Measurements from ENCODE around the gene KCNC4. TPM values are rescaled to one million over a fixed set of nuclear protein-coding genes. Genes with fewer than 3 reads are reported as not detected.

The KCNC4 gene
- total and polyA plus RNA-seq, 12 donors: 1.1 to 14.4 (median 9.3) TPM

DNA sequence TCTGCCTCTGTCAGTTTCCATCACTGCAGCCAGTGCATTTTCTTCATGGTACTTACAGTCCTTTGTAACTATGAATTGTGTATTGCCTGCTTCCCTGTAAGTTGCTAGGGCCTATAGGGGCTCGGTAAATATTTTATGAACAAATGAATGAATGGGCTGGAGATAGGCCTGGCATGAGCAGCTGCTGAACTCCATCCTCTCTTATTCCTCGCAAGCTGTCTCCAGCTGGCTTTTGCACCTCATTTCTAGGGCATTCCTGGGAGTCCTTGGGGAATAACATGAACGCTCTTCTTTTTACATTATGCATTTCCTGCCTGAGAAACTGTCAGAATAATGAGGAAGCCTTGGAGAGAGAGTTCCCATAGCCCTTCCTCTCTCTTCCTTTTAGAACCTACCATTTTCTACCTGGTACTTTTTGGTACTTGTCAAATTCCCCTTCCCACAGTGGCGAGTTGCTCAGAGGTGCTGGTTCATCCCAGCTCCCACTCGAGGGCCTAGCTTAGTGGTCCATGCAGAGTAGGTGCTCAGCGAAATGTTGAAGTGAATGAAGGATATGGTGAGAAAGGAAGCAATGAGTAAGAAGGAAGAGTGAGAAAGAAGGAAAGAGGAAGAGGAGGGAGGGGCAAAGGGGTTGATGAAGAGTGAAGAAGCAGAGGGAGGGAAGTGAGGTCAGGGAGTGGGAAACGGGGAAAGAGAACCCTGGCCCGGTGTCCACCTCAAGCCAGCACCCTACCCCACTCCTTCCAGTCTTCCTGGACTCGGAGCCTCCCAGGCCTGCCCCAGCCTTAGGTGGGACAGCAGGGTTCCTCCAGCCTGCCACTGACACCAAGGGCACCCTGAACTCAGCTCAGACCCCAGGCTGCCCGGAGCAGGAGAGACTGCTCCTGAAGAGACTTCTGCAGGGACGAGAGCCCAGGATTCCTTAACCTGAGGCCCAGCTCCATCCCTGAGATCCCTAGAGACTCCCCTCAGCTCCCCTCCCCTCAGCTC is 29.6 kb downstream of the KCNC4 start:
- Histone ChIP-seq H3K9me3 (replicated peaks in 1 of 3) (no peaks in the 10 kb centered on the region), H3K27me3 (no peaks in the 10 kb centered on the region), H3K27ac (peak overlapping the region in 1 of 5 donors; percentile 47), H3K36me3 (replicated peaks in 1 of 2) (no peaks in the 10 kb centered on the region), H3K4me3 (no peak overlapping the region), H3K4me1 (replicated peaks in 1 of 2) (peaks cover 0 to 8% of the 10 kb centered on the region in 2 donors)
- no peak for TF ChIP-seq POLR2A (IDR thresholded peaks at IDR 0.05)
- TF ChIP-seq, protein P1, sequence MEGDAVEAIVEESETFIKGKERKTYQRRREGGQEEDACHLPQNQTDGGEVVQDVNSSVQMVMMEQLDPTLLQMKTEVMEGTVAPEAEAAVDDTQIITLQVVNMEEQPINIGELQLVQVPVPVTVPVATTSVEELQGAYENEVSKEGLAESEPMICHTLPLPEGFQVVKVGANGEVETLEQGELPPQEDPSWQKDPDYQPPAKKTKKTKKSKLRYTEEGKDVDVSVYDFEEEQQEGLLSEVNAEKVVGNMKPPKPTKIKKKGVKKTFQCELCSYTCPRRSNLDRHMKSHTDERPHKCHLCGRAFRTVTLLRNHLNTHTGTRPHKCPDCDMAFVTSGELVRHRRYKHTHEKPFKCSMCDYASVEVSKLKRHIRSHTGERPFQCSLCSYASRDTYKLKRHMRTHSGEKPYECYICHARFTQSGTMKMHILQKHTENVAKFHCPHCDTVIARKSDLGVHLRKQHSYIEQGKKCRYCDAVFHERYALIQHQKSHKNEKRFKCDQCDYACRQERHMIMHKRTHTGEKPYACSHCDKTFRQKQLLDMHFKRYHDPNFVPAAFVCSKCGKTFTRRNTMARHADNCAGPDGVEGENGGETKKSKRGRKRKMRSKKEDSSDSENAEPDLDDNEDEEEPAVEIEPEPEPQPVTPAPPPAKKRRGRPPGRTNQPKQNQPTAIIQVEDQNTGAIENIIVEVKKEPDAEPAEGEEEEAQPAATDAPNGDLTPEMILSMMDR (IDR thresholded peaks at IDR 0.05): no peak
- intact Hi-C loops (cut with DNase I): no loop called here
- WGBS, 4 donors: 66 to 75% (median 72%) methylated on average over 9 to 11 of the region's 11 CpGs
- DNase-seq: no peak

GRCh38 chr1:110240476-110241210 is 30.5 kb downstream of the KCNC4 start:
- Histone ChIP-seq H3K36me3 (replicated peaks in 1 of 2) (no peaks in the 10 kb centered on the region), H3K27ac (peak overlapping the region in 1 of 5 donors; percentile 47), H3K9me3 (replicated peaks in 1 of 3) (no peaks in the 10 kb centered on the region), H3K4me1 (replicated peaks in 1 of 2) (peaks cover 0 to 6% of the 10 kb centered on the region in 2 donors), H3K27me3 (no peaks in the 10 kb centered on the region), H3K4me3 (no peak overlapping the region)
- intact Hi-C loops (cut with DNase I): no loop called here
- 68 to 91% (median 81%) methylated on average over 4 to 13 of the region's 13 CpGs for WGBS, 4 donors
- DNase-seq: no peak
- no peak for TF ChIP-seq POLR2A (IDR thresholded peaks at IDR 0.05)
- TF ChIP-seq, protein P1 (IDR thresholded peaks at IDR 0.05): no peak

DNA sequence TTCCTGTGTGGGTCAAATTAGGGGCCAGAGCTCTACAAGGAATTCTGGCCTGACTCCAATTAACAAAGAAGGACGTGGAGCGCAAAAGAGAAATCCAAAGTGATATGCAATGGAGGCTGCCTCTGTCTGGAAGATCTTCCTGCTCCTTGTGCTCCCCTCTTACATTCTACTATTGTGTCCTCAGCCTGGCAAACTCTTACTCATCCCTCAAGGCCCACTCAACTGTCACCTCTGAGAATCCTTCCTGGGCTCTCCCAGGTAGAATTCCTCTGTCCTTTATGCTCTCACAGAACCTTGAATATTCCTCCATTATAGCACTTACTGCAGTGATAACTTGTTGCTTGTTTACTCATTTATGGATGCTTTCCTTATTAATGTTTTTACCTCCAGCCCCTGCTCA is 31.4 kb downstream of the KCNC4 start:
- intact Hi-C loops (cut with DNase I): no loop called here

More for the DNA sequence above, 31.4 kb downstream of the KCNC4 start:
- no peaks in the 10 kb centered on the region for H3K27me3 ChIP-seq
- no peaks in the 10 kb centered on the region for H3K9me3 ChIP-seq (replicated peaks in 1 of 3)
- no peak overlapping the region for H3K27ac ChIP-seq
- no peaks in the 10 kb centered on the region for H3K36me3 ChIP-seq (replicated peaks in 1 of 2)
- H3K4me1 ChIP-seq (replicated peaks in 1 of 2): no peaks in the 10 kb centered on the region
- no peak for DNase-seq
- TF ChIP-seq, protein P1 (IDR thresholded peaks at IDR 0.05): no peak
- no peak for TF ChIP-seq POLR2A (IDR thresholded peaks at IDR 0.05)
- 51 to 67% (median 59%) methylated on average over 2 of the region's 2 CpGs for WGBS, 4 donors
- no peak overlapping the region for H3K4me3 ChIP-seq
